ENCODE data around the gene DENND1B. TPM values are rescaled to one million over a fixed set of nuclear protein-coding genes. Genes with fewer than 3 reads are reported as not detected.

DENND1B gene
- total RNA-seq, 1 experiment from 2014 or later, result 6.3 TPM

- Histone ChIP-seq H3K27ac (ENCODE audit: insufficient read length, low read depth, low read length) (no peak overlapping the region), H3K56ac (ENCODE audit: insufficient read length, low read depth, low read length) (no peak overlapping the region), H3K9ac (ENCODE audit: extremely low read depth, insufficient read length, low read length) (no peak overlapping the region), H2BK20ac (ENCODE audit: low read depth, low read length, poor library complexity, severe bottlenecking) (no peak overlapping the region), H3K18ac (ENCODE audit: insufficient read length, low read depth, low read length) (no peak overlapping the region), H3K14ac (ENCODE audit: insufficient read depth, low read length) (no peak overlapping the region), H3K4ac (ENCODE audit: low read depth, low read length) (no peak overlapping the region), H3T11ph (ENCODE audit: low read length) (no peak overlapping the region), H3K9me3 (ENCODE audit: control insufficient read depth, low read depth, low read length) (no peaks in the 10 kb centered on the region), H2BK5ac (ENCODE audit: insufficient read length, low read length) (no peak overlapping the region), H4K8ac (replicated peaks; ENCODE audit: insufficient read length, low read depth, low read length) (no peak overlapping the region), H3K23ac (ENCODE audit: insufficient read length, low read depth, low read length) (no peak overlapping the region), H2AK5ac (ENCODE audit: insufficient read length, low read length) (no peak overlapping the region), H3K79me2 (ENCODE audit: insufficient read depth, low read length) (no peaks in the 10 kb centered on the region), H3K4me2 (ENCODE audit: insufficient read depth, insufficient read length, low read length) (no peak overlapping the region), H4K5ac (ENCODE audit: insufficient read length, low read depth, low read length) (no peak overlapping the region), H3K79me1 (ENCODE audit: insufficient read depth, low read depth, low read length, poor library complexity, severe bottlenecking) (no peaks in the 10 kb centered on the region), H3K23me2 (ENCODE audit: insufficient read length, low read depth, low read length, poor library complexity, severe bottlenecking) (no peaks in the 10 kb centered on the region), H3K4me1 (ENCODE audit: insufficient read depth, low read length) (no peaks in the 10 kb centered on the region), H4K20me1 (ENCODE audit: control insufficient read depth, insufficient read depth, insufficient read length) (no peaks in the 10 kb centered on the region), H3K27me3 (ENCODE audit: insufficient read depth, low read length) (no peaks in the 10 kb centered on the region), H2BK12ac (ENCODE audit: insufficient read length, low read depth, low read length) (no peak overlapping the region), H4K91ac (ENCODE audit: insufficient read length, low read depth, low read length) (no peak overlapping the region), H2BK120ac (ENCODE audit: low read depth, low read length, poor library complexity, severe bottlenecking) (no peak overlapping the region), H2AFZ (ENCODE audit: low read length) (no peak overlapping the region), H2BK15ac (ENCODE audit: low read depth, low read length) (no peak overlapping the region)
- TF ChIP-seq CTCF (conservative IDR thresholded peaks at IDR 0.05), result no peak
- H3K9me3 Mint-ChIP-seq, result peaks cover 0 to 3% of the 10 kb centered on the region in 2 experiments; a peak in 1 of 5 replicates
- H3K4me3 Mint-ChIP-seq, result no peak overlapping the region
- no peaks in the 10 kb centered on the region for H3K36me3 Mint-ChIP-seq (ENCODE audit: insufficient read depth in 1 of 3, low read depth in 3 of 3)
- H3K27ac Mint-ChIP-seq, result no peak overlapping the region
- no peaks in the 10 kb centered on the region; the same call in 1 of the 2 replicates for H3K27me3 Mint-ChIP-seq (ENCODE audit: low read depth)
- no peak for DNase-seq
- peaks cover 3 to 6% of the 10 kb centered on the region in 2 experiments; a peak in 3 of 4 replicates for H3K4me1 Mint-ChIP-seq
These were observed 153.5 kb downstream of the DENND1B start for GRCh38 chr1:197621761-197622160.
